Hepatocyte (in vitro differentiated cells): ENCODE results near the gene GAGE1.
"Not testable (repeated sequence)": the region's sequence is repeated elsewhere in the genome, so short reads cannot be mapped to it uniquely, and the experiment has no call there.

Experiments
- EZH2 ChIP-seq: fragments of 200-600 bp; sonication (generic); IDR thresholded peaks from 2 replicates; pipeline ENCODE4 v1.6.1; 2016; ENCODE audit warnings: antibody characterized with exemption, mild to moderate bottlenecking, borderline replicate concordance
- EZH2phosphoT487 ChIP-seq: fragments of 200-600 bp; sonication (generic); IDR thresholded peaks from one replicate; pipeline ENCODE4 v1.6.1; 2018; ENCODE audit warnings: antibody characterized with exemption, mild to moderate bottlenecking, low read depth, moderate library complexity; ENCODE audit not compliant: unreplicated experiment, severe bottlenecking
- TF ChIP-seq, protein P1 (sequence below): fragments of 200-600 bp; sonication (generic); IDR thresholded peaks from 2 replicates; pipeline ENCODE4 v1.5.1; 2016; ENCODE audit warnings: antibody characterized with exemption, mild to moderate bottlenecking; ENCODE audit not compliant: poor library complexity

DNA sequence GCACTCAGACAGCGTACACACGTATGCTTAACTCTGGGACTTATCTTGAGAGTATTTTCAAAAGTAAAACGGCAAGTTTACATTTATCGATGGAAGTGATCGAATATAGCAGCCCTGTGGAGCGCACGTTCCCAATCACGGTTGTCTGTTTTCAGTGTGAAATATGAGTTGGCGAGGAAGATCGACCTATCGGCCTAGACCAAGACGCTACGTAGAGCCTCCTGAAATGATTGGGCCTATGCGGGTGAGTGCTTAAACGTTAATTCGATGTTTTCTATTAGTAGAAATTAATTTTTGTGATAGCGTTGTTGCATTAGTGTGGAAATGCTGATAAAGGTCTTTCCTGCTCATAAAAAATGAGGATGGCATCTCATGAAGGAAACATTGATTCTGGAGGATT lies 8.3 kb upstream of the GAGE1 start:
- TF ChIP-seq, protein P1, sequence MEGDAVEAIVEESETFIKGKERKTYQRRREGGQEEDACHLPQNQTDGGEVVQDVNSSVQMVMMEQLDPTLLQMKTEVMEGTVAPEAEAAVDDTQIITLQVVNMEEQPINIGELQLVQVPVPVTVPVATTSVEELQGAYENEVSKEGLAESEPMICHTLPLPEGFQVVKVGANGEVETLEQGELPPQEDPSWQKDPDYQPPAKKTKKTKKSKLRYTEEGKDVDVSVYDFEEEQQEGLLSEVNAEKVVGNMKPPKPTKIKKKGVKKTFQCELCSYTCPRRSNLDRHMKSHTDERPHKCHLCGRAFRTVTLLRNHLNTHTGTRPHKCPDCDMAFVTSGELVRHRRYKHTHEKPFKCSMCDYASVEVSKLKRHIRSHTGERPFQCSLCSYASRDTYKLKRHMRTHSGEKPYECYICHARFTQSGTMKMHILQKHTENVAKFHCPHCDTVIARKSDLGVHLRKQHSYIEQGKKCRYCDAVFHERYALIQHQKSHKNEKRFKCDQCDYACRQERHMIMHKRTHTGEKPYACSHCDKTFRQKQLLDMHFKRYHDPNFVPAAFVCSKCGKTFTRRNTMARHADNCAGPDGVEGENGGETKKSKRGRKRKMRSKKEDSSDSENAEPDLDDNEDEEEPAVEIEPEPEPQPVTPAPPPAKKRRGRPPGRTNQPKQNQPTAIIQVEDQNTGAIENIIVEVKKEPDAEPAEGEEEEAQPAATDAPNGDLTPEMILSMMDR: not testable (repeated sequence)
- not testable (repeated sequence) for TF ChIP-seq EZH2, EZH2phosphoT487
